Psoas muscle (tissue), 8 donors: ENCODE results near the gene TOMM5. TPM values are rescaled to one million over a fixed set of nuclear protein-coding genes. Genes with fewer than 3 reads are reported as not detected.

Source experiments
- ATAC-seq, 4 donors: fragments of 200-7000 bp; cut with Tn5 transposase; one replicate each; pipeline ENCODE4 v1.9.1; 2020; ENCODE audit warnings: moderate library complexity in 3 of 4, mild to moderate bottlenecking in 2 of 4
- DNase-seq, 2 donors: peaks; one replicate each; pipeline ENCODE4 v3.0.0-alpha.2; 2020
- H3K27ac ChIP-seq: fragments of 200-600 bp; one replicate; pipeline ENCODE4 v1.8.0; 2022
- H3K27me3 ChIP-seq, 3 donors: fragments of 200-600 bp in 1 of 3; one replicate each; pipeline versions ENCODE4 v1.6.1 to v1.8.0; 2013 to 2022; ENCODE audit warnings: low read length in 2 of 3, mild to moderate bottlenecking in 2 of 3, moderate library complexity in 1 of 3; ENCODE audit not compliant: insufficient read depth in 3 of 3
- H3K36me3 ChIP-seq, 2 donors: fragments of 200-600 bp in 1 of 2; one replicate each; pipeline versions ENCODE4 v1.6.1 to v1.8.0; 2013 to 2022; ENCODE audit warnings: low read depth in 1 of 2, mild to moderate bottlenecking in 1 of 2, moderate library complexity in 1 of 2; ENCODE audit not compliant: insufficient read depth in 1 of 2
- H3K4me1 ChIP-seq: fragments of 200-600 bp; one replicate; pipeline ENCODE4 v1.8.0; 2022
- H3K4me3 ChIP-seq: fragments of 200-600 bp; one replicate; pipeline ENCODE4 v1.8.0; 2022; ENCODE audit warnings: mild to moderate bottlenecking
- H3K9me3 ChIP-seq: fragments of 200-600 bp; one replicate; pipeline ENCODE4 v1.8.0; 2022
- WGBS, 3 donors: extraction: QIAGEN DNeasy Blood & Tissue Kit; methylation state at CpG; one replicate each; pipeline versions ENCODE4 v1.1.6 to v1.1.7; 2013; 5-methylcytosine and 5-hydroxymethylcytosine counted together
- intact Hi-C, 2 donors: fragments of 100-400 bp; cut with DNase I; formaldehyde crosslinking; loops; one replicate each; pipeline versions ENCODE4 v1.11.0 to v1.14.2; 2022
- polyA plus RNA-seq, 3 donors: library from polyadenylated mRNA; stranded (reverse); fragments of 200-250 nt; gene quantifications; one replicate each; pipeline ENCODE4 v1.2.3, GENCODE V29; 2013
- total RNA-seq, 4 donors: library from RNA; stranded (reverse); fragmentation: NEBNext Ultra II Directional in 2 of 4; extraction: Animal tissue kit (Norgen Biotek cat#: 25700) in 2 of 4; gene quantifications; one replicate each; pipeline versions ENCODE4 v1.2.1 to v1.2.4, GENCODE V29; 2021 to 2023
- TF ChIP-seq, protein P1 (sequence below): fragments of 200-600 bp; IDR thresholded peaks from one replicate; pipeline ENCODE4 v1.8.0; 2022; ENCODE audit warnings: antibody characterized with exemption
- donor health status: healthy with polysubstance abuse.
- donor health status: DM: no; HTN: no; CAD: no; lungs with moderate emphysema.
- donor health status: Bipolar disorder and iron deficiency.
- donor health status: healthy.
- donor health status: DM: yes; HTN: yes; CAD: no.
- donor health status: DM: no; HTN: no; CAD: no.
- donor health status: DM: no; HTN: no; CAD: no.
- donor health status: DM: yes; HTN: yes; CAD: no.

TOMM5 gene
- total and polyA plus RNA-seq, 7 donors, result 65.2 to 280 (median 104) TPM

- TF ChIP-seq, protein P1, sequence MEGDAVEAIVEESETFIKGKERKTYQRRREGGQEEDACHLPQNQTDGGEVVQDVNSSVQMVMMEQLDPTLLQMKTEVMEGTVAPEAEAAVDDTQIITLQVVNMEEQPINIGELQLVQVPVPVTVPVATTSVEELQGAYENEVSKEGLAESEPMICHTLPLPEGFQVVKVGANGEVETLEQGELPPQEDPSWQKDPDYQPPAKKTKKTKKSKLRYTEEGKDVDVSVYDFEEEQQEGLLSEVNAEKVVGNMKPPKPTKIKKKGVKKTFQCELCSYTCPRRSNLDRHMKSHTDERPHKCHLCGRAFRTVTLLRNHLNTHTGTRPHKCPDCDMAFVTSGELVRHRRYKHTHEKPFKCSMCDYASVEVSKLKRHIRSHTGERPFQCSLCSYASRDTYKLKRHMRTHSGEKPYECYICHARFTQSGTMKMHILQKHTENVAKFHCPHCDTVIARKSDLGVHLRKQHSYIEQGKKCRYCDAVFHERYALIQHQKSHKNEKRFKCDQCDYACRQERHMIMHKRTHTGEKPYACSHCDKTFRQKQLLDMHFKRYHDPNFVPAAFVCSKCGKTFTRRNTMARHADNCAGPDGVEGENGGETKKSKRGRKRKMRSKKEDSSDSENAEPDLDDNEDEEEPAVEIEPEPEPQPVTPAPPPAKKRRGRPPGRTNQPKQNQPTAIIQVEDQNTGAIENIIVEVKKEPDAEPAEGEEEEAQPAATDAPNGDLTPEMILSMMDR, result no peak
- H3K4me3 ChIP-seq, result peak overlapping the region; percentile 90
- WGBS, 3 donors, result 17 to 29% (median 24%) methylated on average over 5 of the region's 5 CpGs
- H3K36me3 ChIP-seq, result no peaks in the 10 kb centered on the region
- no peaks in the 10 kb centered on the region for H3K9me3 ChIP-seq
- peak overlapping the region; percentile 98 for H3K27ac ChIP-seq
- H3K4me1 ChIP-seq, result peaks cover 40% of the 10 kb centered on the region
- intact Hi-C loops, result loop anchor here (10.0 kb wide), 2 partner anchors 89 to 149 kb away; partner anchors contain the start of genes GRHPR (in 1 of the 2) and POLR1E (in 1 of the 2)
- H3K27me3 ChIP-seq, result no peaks in the 10 kb centered on the region
- no peak for DNase-seq
- peak; percentile 6 to 28 (median 18) for ATAC-seq
Observed at GRCh38 chr9:37574241-37574721, 18.1 kb downstream of the TOMM5 start.

DNA sequence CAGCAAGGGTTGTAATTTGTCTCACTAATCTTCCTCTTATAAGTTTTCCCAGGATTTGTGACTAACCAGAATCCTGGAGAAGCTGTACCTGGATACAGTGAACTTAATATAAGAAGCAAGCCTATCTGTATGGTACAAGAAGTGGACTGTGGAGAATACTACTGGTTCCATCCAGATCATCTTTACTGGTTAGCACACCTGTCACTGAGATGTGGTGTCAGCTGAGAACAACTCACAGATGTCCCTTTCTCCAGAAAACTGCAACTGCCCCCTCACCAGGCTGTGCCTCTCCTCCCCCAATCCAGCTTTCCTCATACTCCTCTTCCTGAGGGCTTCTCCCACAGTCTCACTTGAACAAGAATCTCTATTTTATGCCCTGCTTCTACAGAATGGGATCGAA, 21.1 kb downstream of the TOMM5 start:
- Histone ChIP-seq H3K9me3 (no peaks in the 10 kb centered on the region), H3K36me3 (no peaks in the 10 kb centered on the region), H3K4me3 (no peak overlapping the region), H3K27me3 (no peaks in the 10 kb centered on the region), H3K4me1 (peaks cover 57% of the 10 kb centered on the region), H3K27ac (peak overlapping the region; percentile 17)
- DNase-seq, result no peak
- WGBS, 3 donors, result 88 to 100% (median 98%) methylated on average over 1 of the region's 1 CpG
- intact Hi-C loops, result loop anchor here (10.0 kb wide), 2 partner anchors 86 to 146 kb away; partner anchors contain the start of genes GRHPR (in 1 of the 2) and POLR1E (in 1 of the 2)
- no peak for ATAC-seq
- TF ChIP-seq, protein P1, result no peak

- H3K4me1 ChIP-seq, result peaks cover 41% of the 10 kb centered on the region
- TF ChIP-seq, protein P1, result no peak
- 59 to 71% (median 64%) methylated on average over 3 of the region's 3 CpGs for WGBS, 3 donors
- H3K4me3 ChIP-seq, result no peak overlapping the region
- no peaks in the 10 kb centered on the region for H3K36me3 ChIP-seq
- no peaks in the 10 kb centered on the region for H3K27me3 ChIP-seq
- intact Hi-C loops, result no loop called here
- no peak for ATAC-seq
- no peak overlapping the region for H3K27ac ChIP-seq
- no peak for DNase-seq
- H3K9me3 ChIP-seq, result no peaks in the 10 kb centered on the region
Observed at GRCh38 chr9:37566716-37567115, 25.7 kb downstream of the TOMM5 start.

DNA sequence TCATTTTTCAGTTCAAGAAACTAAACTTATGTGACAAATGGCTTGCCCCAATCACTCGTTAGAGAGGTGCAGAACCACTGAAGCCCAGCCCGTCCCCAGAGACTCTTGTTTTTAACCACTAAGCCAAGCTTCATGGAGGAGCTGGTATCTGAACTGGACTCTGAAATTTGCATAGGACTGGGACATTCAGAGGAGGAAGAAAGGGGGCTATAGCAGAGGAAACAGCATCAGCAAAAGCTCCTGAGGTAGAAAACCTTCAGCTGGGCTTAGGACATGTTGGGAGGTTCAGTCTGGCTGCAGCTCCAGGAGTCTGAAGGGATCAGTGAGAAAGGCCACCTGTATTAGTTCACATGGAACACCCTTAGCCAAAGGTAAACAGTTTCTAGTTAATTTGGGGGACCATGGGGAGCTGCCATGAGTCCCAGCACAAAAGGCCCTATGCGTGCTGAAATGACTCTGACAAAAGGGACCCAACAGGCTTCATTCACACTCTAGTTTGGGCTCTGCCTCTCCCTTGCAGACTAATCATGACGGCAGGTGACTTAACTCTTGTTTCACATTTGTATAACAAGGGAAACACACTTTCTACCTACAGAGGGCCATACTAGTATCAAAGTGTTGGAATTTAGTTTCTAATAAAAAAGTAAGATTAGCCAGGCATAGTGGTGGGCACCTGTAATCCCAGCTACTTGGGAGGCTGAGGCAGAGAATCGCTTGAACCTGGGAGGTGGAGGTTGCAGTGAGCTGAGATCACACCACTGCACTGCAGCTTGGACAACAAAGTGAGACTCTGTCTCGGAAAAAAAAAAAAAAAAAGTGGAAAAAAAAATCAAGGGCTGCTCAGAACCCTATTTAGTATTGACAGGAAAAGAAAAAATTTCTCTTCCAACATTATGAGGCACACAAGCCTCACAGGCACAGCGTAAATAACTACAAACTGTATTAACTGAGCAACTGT, 26.5 kb downstream of the TOMM5 start:
- no peak overlapping the region for H3K4me3 ChIP-seq
- DNase-seq (no peak), ATAC-seq (no peak)
- intact Hi-C loops, result no loop called here
- no peaks in the 10 kb centered on the region for H3K27me3 ChIP-seq
- H3K36me3 ChIP-seq, result no peaks in the 10 kb centered on the region
- TF ChIP-seq, protein P1, result no peak
- 77 to 92% (median 85%) methylated on average over 7 of the region's 7 CpGs for WGBS, 3 donors
- no peak overlapping the region for H3K27ac ChIP-seq
- peaks cover 36% of the 10 kb centered on the region for H3K4me1 ChIP-seq
- no peaks in the 10 kb centered on the region for H3K9me3 ChIP-seq
